Activated CD4-positive, alpha-beta memory T cell treated with anti-CD3 and anti-CD28 coated beads for 36 hours (primary cell): ENCODE data around the gene TIMM29. TPM values are rescaled to one million over a fixed set of nuclear protein-coding genes. Genes with fewer than 3 reads are reported as not detected.
A peak's percentile ranks its signal among the peaks of the same experiment; 100 is the strongest.

Source experiments
- CTCF ChIA-PET: fragments of 350-600 bp; sonication (Branson Sonifier 250); formaldehyde crosslinking; loops from one replicate; lab custom pipeline; 2021; ENCODE audit warnings: antibody characterized with exemption, inconsistent platforms; lab: Charles Lee
- POLR2A ChIA-PET: fragments of 350-600 bp; sonication (Branson Sonifier 250); formaldehyde crosslinking; loops from one replicate; lab custom pipeline; 2021; ENCODE audit warnings: antibody characterized with exemption; lab: Charles Lee
- DNase-seq: peaks from one replicate; pipeline ENCODE4 v3.0.0-alpha.2; 2020
- H3K27ac Mint-ChIP-seq: one replicate; pipeline ENCODE4 v1.8.0; 2021; ENCODE audit warnings: mixed read lengths
- H3K27me3 Mint-ChIP-seq: one replicate; pipeline ENCODE4 v1.8.0; 2021; ENCODE audit warnings: mixed read lengths
- H3K36me3 Mint-ChIP-seq: one replicate; pipeline ENCODE4 v1.8.0; 2021; ENCODE audit warnings: mixed read lengths
- H3K4me1 Mint-ChIP-seq: one replicate; pipeline ENCODE4 v1.8.0; 2021; ENCODE audit warnings: low read depth, mixed read lengths
- H3K4me3 Mint-ChIP-seq: one replicate; pipeline ENCODE4 v1.8.0; 2021; ENCODE audit warnings: mild to moderate bottlenecking, mixed read lengths
- H3K9me3 Mint-ChIP-seq: one replicate; pipeline ENCODE4 v1.8.0; 2021; ENCODE audit warnings: mixed read lengths
- intact Hi-C: fragments of 100-400 bp; cut with micrococcal nuclease; formaldehyde crosslinking; loops from one replicate; pipeline ENCODE4 v1.15.1; 2023
- total RNA-seq, 2 experiments: library from RNA; stranded (reverse); gene quantifications; one replicate each; pipeline ENCODE4 v1.2.3, GENCODE V29; 2021

TIMM29 gene
- total RNA-seq = 10 to 100 TPM; 15.6 to 16.4 TPM

GRCh38 chr19:10928563-10929401 is at the start of gene TIMM29, which contains the start of gene YIPF2:
Gene TIMM29, plus strand, starts transcription at chr19:10928811. Its CDS starts 12 bp downstream, at chr19:10928823.
Gene YIPF2, minus strand, starts transcription at chr19:10928639. Its CDS starts 229 bp downstream, at chr19:10928410.
- ChIA-PET POLR2A (no interaction called here), CTCF (interaction anchor here (0.7 to 1.9 kb wide), 3 partner anchors 8 to 57 kb away, joined by 3 to 10 read pairs (median 3); no protein-coding TSS in a partner anchor)
- Mint-ChIP-seq H3K27me3 (no peaks in the 10 kb centered on the region), H3K27ac (peak within 1 kb of the TSS; percentile 81), H3K4me3 (peak within 1 kb of the TSS; percentile 92), H3K4me1 (peaks cover 21% of the 10 kb centered on the region), H3K9me3 (no peaks in the 10 kb centered on the region), H3K36me3 (peaks cover 9% of the 10 kb centered on the region)
- DNase-seq = peak; percentile 97
- intact Hi-C loops = loop anchor here (1.0 to 5.0 kb wide), 4 partner anchors 32 to 211 kb away; no protein-coding TSS in a partner anchor

GRCh38 chr19:10881403-10882107 is 47.1 kb upstream of the TIMM29 start:
- CTCF ChIA-PET = interaction anchor here (0.6 to 1.3 kb wide), 6 partner anchors 10 to 166 kb away, joined by 3 to 4 read pairs (median 3); partner anchors contain the start of gene CARM1
- no peaks in the 10 kb centered on the region for H3K9me3 Mint-ChIP-seq
- intact Hi-C loops = no loop called here
- no peak for DNase-seq
- no peak overlapping the region for H3K4me3 Mint-ChIP-seq
- no peaks in the 10 kb centered on the region for H3K27me3 Mint-ChIP-seq
- no peak overlapping the region for H3K27ac Mint-ChIP-seq
- POLR2A ChIA-PET = no interaction called here
- peaks cover 25% of the 10 kb centered on the region for H3K4me1 Mint-ChIP-seq
- peaks cover 6% of the 10 kb centered on the region for H3K36me3 Mint-ChIP-seq

GRCh38 chr19:10882108-10882457 is 46.5 kb upstream of the TIMM29 start:
- no peak overlapping the region for H3K4me3 Mint-ChIP-seq
- no peak for DNase-seq

GRCh38 chr19:10884274-10884673 is 44.3 kb upstream of the TIMM29 start:
- Mint-ChIP-seq H3K36me3 (peaks cover 3% of the 10 kb centered on the region), H3K27ac (no peak overlapping the region), H3K27me3 (no peaks in the 10 kb centered on the region), H3K4me3 (no peak overlapping the region), H3K9me3 (no peaks in the 10 kb centered on the region), H3K4me1 (peaks cover 6% of the 10 kb centered on the region)
- ChIA-PET CTCF (no interaction called here), POLR2A (no interaction called here)
- DNase-seq = no peak
- intact Hi-C loops = no loop called here

More at GRCh38 chr19:10882108-10882457, 46.5 kb upstream of the TIMM29 start:
- H3K27ac Mint-ChIP-seq = no peak overlapping the region
- H3K36me3 Mint-ChIP-seq = peaks cover 6% of the 10 kb centered on the region
- H3K4me1 Mint-ChIP-seq = peaks cover 20% of the 10 kb centered on the region
- no peaks in the 10 kb centered on the region for H3K27me3 Mint-ChIP-seq
- intact Hi-C loops = no loop called here
- ChIA-PET CTCF (interaction anchor here (0.6 to 1.3 kb wide), 3 partner anchors 11 to 166 kb away, joined by 3 to 4 read pairs (median 3); partner anchors contain the start of gene CARM1), POLR2A (no interaction called here)
- H3K9me3 Mint-ChIP-seq = no peaks in the 10 kb centered on the region

GRCh38 chr19:10885201-10886169 is 43.1 kb upstream of the TIMM29 start:
- no peaks in the 10 kb centered on the region for H3K27me3 Mint-ChIP-seq
- no peaks in the 10 kb centered on the region for H3K36me3 Mint-ChIP-seq
- H3K4me1 Mint-ChIP-seq = peaks cover 2% of the 10 kb centered on the region
- H3K27ac Mint-ChIP-seq = no peak overlapping the region
- CTCF ChIA-PET = interaction anchor here (0.6 kb wide), 1 partner anchor 313 kb away, joined by 3 read pairs; no protein-coding TSS in a partner anchor
- intact Hi-C loops = no loop called here
- POLR2A ChIA-PET = no interaction called here
- no peak for DNase-seq
- H3K4me3 Mint-ChIP-seq = no peak overlapping the region
- no peaks in the 10 kb centered on the region for H3K9me3 Mint-ChIP-seq

- Mint-ChIP-seq H3K36me3 (no peaks in the 10 kb centered on the region), H3K9me3 (no peaks in the 10 kb centered on the region), H3K4me1 (peaks cover 2% of the 10 kb centered on the region), H3K27ac (no peak overlapping the region), H3K27me3 (no peaks in the 10 kb centered on the region), H3K4me3 (no peak overlapping the region)
- POLR2A ChIA-PET = no interaction called here
- CTCF ChIA-PET = interaction anchor here (1.5 to 1.9 kb wide), 2 partner anchors 23 to 170 kb away, joined by 4 to 5 read pairs; partner anchors contain the start of gene DNM2
- no peak for DNase-seq
- intact Hi-C loops = no loop called here
Observed at GRCh38 chr19:10887616-10888367, 40.8 kb upstream of the TIMM29 start.

GRCh38 chr19:10888421-10888866 is 40.2 kb upstream of the TIMM29 start:
- intact Hi-C loops = no loop called here
- H3K36me3 Mint-ChIP-seq = no peaks in the 10 kb centered on the region
- H3K27me3 Mint-ChIP-seq = no peaks in the 10 kb centered on the region
- H3K4me3 Mint-ChIP-seq = no peak overlapping the region
- H3K27ac Mint-ChIP-seq = no peak overlapping the region
- POLR2A ChIA-PET = no interaction called here
- DNase-seq = no peak
- CTCF ChIA-PET = interaction anchor here (0.6 to 1.9 kb wide), 3 partner anchors 24 to 368 kb away, joined by 3 to 5 read pairs (median 4); partner anchors contain the start of gene DNM2
- no peaks in the 10 kb centered on the region for H3K9me3 Mint-ChIP-seq
- peaks cover 2% of the 10 kb centered on the region for H3K4me1 Mint-ChIP-seq

- H3K4me1 Mint-ChIP-seq = peaks cover 2% of the 10 kb centered on the region
- H3K27ac Mint-ChIP-seq = no peak overlapping the region
- no peaks in the 10 kb centered on the region for H3K9me3 Mint-ChIP-seq
- ChIA-PET CTCF (interaction anchor here (1.0 kb wide), 1 partner anchor 19 kb away, joined by 3 read pairs; the partner anchor contains the start of gene CARM1), POLR2A (no interaction called here)
- no peak for DNase-seq
- no peaks in the 10 kb centered on the region for H3K36me3 Mint-ChIP-seq
- H3K4me3 Mint-ChIP-seq = no peak overlapping the region
- intact Hi-C loops = no loop called here
- H3K27me3 Mint-ChIP-seq = no peaks in the 10 kb centered on the region
Observed at GRCh38 chr19:10889880-10890279, 38.7 kb upstream of the TIMM29 start.

- Mint-ChIP-seq H3K36me3 (no peaks in the 10 kb centered on the region), H3K9me3 (no peaks in the 10 kb centered on the region), H3K4me1 (peaks cover 7% of the 10 kb centered on the region), H3K27ac (no peak overlapping the region), H3K4me3 (no peak overlapping the region), H3K27me3 (no peaks in the 10 kb centered on the region)
- intact Hi-C loops = no loop called here
- DNase-seq = no peak
- ChIA-PET CTCF (no interaction called here), POLR2A (no interaction called here)
Observed at GRCh38 chr19:10891405-10892086, 37.1 kb upstream of the TIMM29 start.

GRCh38 chr19:10892256-10892655 is 36.4 kb upstream of the TIMM29 start:
- no peak for DNase-seq
- Mint-ChIP-seq H3K4me3 (no peak overlapping the region), H3K36me3 (no peaks in the 10 kb centered on the region), H3K9me3 (no peaks in the 10 kb centered on the region), H3K4me1 (peaks cover 11% of the 10 kb centered on the region), H3K27me3 (no peaks in the 10 kb centered on the region), H3K27ac (no peak overlapping the region)
- ChIA-PET POLR2A (no interaction called here), CTCF (no interaction called here)
- intact Hi-C loops = no loop called here
